Mesenchymal stem cell (in vitro differentiated cells and primary cell): ENCODE measurements around the gene SEC23A.
"Not testable (repeated sequence)": the region's sequence is repeated elsewhere in the genome, so short reads cannot be mapped to it uniquely, and the experiment has no call there.

ENCODE experiments used
- DNase-seq: peaks from one replicate; pipeline ENCODE4 v3.0.0-alpha.2; 2013
- H2AFZ ChIP-seq: one replicate; pipeline ENCODE4 v1.6.1; 2013; ENCODE audit warnings: low read depth, mild to moderate bottlenecking, control low read depth, inconsistent platforms, low read length, moderate library complexity
- H2AK5ac ChIP-seq: 2 replicates; pipeline ENCODE4 v1.6.1; 2013; ENCODE audit warnings: low read length, moderate library complexity, mild to moderate bottlenecking, inconsistent platforms; ENCODE audit not compliant: severe bottlenecking
- H2BK120ac ChIP-seq: one replicate; pipeline ENCODE4 v1.6.1; 2013; ENCODE audit warnings: low read depth, mild to moderate bottlenecking, inconsistent platforms, low read length, moderate library complexity
- H2BK12ac ChIP-seq, 2 experiments: one replicate each; pipeline ENCODE4 v1.6.1; 2013; ENCODE audit warnings: inconsistent platforms in 2 of 2, low read length in 2 of 2, mild to moderate bottlenecking in 2 of 2, moderate library complexity in 2 of 2, control low read depth in 1 of 2
- H2BK15ac ChIP-seq: one replicate; pipeline ENCODE4 v1.6.1; 2013; ENCODE audit warnings: mild to moderate bottlenecking, low read depth, inconsistent platforms; ENCODE audit not compliant: poor library complexity, severe bottlenecking
- H2BK5ac ChIP-seq: 2 replicates; pipeline ENCODE4 v1.6.1; 2013; ENCODE audit warnings: low read depth, mild to moderate bottlenecking, low read length, control low read depth, inconsistent platforms; ENCODE audit not compliant: poor library complexity, severe bottlenecking
- H3K14ac ChIP-seq, 2 experiments: one replicate each; pipeline ENCODE4 v1.6.1; 2013; ENCODE audit warnings: inconsistent platforms in 2 of 2, low read length in 2 of 2, control low read depth in 1 of 2, mild to moderate bottlenecking in 1 of 2, moderate library complexity in 1 of 2
- H3K18ac ChIP-seq, 2 experiments: one replicate each; pipeline ENCODE4 v1.6.1; 2013; ENCODE audit warnings: inconsistent platforms in 2 of 2, low read length in 2 of 2, control low read depth in 1 of 2, low read depth in 1 of 2, mild to moderate bottlenecking in 1 of 2
- H3K23ac ChIP-seq, 2 experiments: one replicate each; pipeline ENCODE4 v1.6.1; 2013; ENCODE audit warnings: inconsistent platforms in 2 of 2, low read length in 2 of 2, mild to moderate bottlenecking in 2 of 2, moderate library complexity in 2 of 2, control low read depth in 1 of 2
- H3K27ac ChIP-seq: 2 replicates; pipeline ENCODE4 v1.5.1; 2013; ENCODE audit warnings: mild to moderate bottlenecking, moderate library complexity, low read length, control low read depth, inconsistent platforms; ENCODE audit not compliant: poor library complexity, severe bottlenecking
- H3K27me3 ChIP-seq, 2 experiments: 2 replicates each; pipeline versions ENCODE4 v1.6.1 to v1.7.0; 2013; ENCODE audit warnings: low read length in 2 of 2, mild to moderate bottlenecking in 2 of 2, moderate library complexity in 2 of 2, control low read depth in 1 of 2, inconsistent platforms in 1 of 2; ENCODE audit not compliant: control insufficient read depth in 1 of 2, insufficient read depth in 1 of 2
- H3K36me3 ChIP-seq, 2 experiments: 2 replicates each; pipeline versions ENCODE4 v1.6.1 to v1.7.0; 2013; ENCODE audit warnings: low read length in 2 of 2, control low read depth in 1 of 2, inconsistent platforms in 1 of 2, low read depth in 1 of 2, mild to moderate bottlenecking in 1 of 2; ENCODE audit not compliant: insufficient read depth in 2 of 2, control insufficient read depth in 1 of 2
- H3K4ac ChIP-seq, 2 experiments: one replicate each; pipeline ENCODE4 v1.6.1; 2013; ENCODE audit warnings: inconsistent platforms in 2 of 2, low read length in 2 of 2, mild to moderate bottlenecking in 2 of 2, moderate library complexity in 2 of 2, control low read depth in 1 of 2, low read depth in 1 of 2
- H3K4me1 ChIP-seq: 2 replicates; pipeline ENCODE4 v1.6.1; 2013; ENCODE audit warnings: low read depth, low read length, control low read depth; ENCODE audit not compliant: control insufficient read depth, insufficient read depth
- H3K4me2 ChIP-seq: 2 replicates; pipeline ENCODE4 v1.6.1; 2013; ENCODE audit warnings: low read length, mild to moderate bottlenecking, inconsistent platforms; ENCODE audit not compliant: poor library complexity, severe bottlenecking
- H3K4me3 ChIP-seq, 2 experiments: 2 replicates each; pipeline versions ENCODE4 v1.5.1 to v1.7.0; 2013; ENCODE audit warnings: low read length in 2 of 2, mild to moderate bottlenecking in 2 of 2, control low read depth in 1 of 2, low read depth in 1 of 2; ENCODE audit not compliant: insufficient read depth in 1 of 2
- H3K79me1 ChIP-seq: replicated peaks from 2 replicates; pipeline ENCODE4 v1.6.1; 2013; ENCODE audit warnings: mild to moderate bottlenecking, control low read depth, low read length, inconsistent platforms; ENCODE audit not compliant: poor library complexity, severe bottlenecking
- H3K9ac ChIP-seq: 2 replicates; pipeline ENCODE4 v1.7.0; 2013; ENCODE audit warnings: mild to moderate bottlenecking, low read length, moderate library complexity
- H3K9me3 ChIP-seq: 2 replicates; pipeline ENCODE4 v1.7.0; 2013; ENCODE audit warnings: mild to moderate bottlenecking, low read length; ENCODE audit not compliant: control insufficient read depth
- H4K8ac ChIP-seq: one replicate; pipeline ENCODE4 v1.6.1; 2013; ENCODE audit warnings: inconsistent platforms, mild to moderate bottlenecking, low read length, moderate library complexity
- H4K91ac ChIP-seq: one replicate; pipeline ENCODE4 v1.6.1; 2013; ENCODE audit warnings: mild to moderate bottlenecking, low read length, inconsistent platforms
- WGBS: methylation state at CpG from one replicate; pipeline ENCODE4 v1.1.7; 2013; ENCODE audit warnings: mixed read lengths; 5-methylcytosine and 5-hydroxymethylcytosine counted together

The SEC23A gene

GRCh38 chr14:39080886-39081285 is 22.1 kb downstream of the SEC23A start:
- no peaks in the 10 kb centered on the region for H3K4me1 ChIP-seq
- no peak overlapping the region for H3K4ac ChIP-seq
- H3K9ac ChIP-seq, result no peak overlapping the region
- H2BK120ac ChIP-seq, result no peak overlapping the region
- H3K4me3 ChIP-seq, result no peak overlapping the region
- H3K36me3 ChIP-seq, result peaks cover 26 to 85% of the 10 kb centered on the region in 2 experiments
- H2AFZ ChIP-seq, result no peak overlapping the region
- no peak overlapping the region for H4K8ac ChIP-seq
- no peak overlapping the region for H3K4me2 ChIP-seq
- H3K9me3 ChIP-seq, result no peaks in the 10 kb centered on the region
- no peak overlapping the region for H3K27ac ChIP-seq
- H2AK5ac ChIP-seq, result no peak overlapping the region
- no peak overlapping the region for H3K23ac ChIP-seq
- H2BK5ac ChIP-seq, result no peak overlapping the region
- 100% methylated on average over 1 of the region's 1 CpG for WGBS
- H3K27me3 ChIP-seq, result no peaks in the 10 kb centered on the region
- H4K91ac ChIP-seq, result no peak overlapping the region
- peaks cover 13% of the 10 kb centered on the region for H3K79me1 ChIP-seq
- H3K14ac ChIP-seq, result no peak overlapping the region
- H2BK12ac ChIP-seq, result no peak overlapping the region
- no peak for DNase-seq
- no peak overlapping the region for H2BK15ac ChIP-seq
- H3K18ac ChIP-seq, result no peak overlapping the region

GRCh38 chr14:39071096-39071495 is 31.9 kb downstream of the SEC23A start:
- Histone ChIP-seq H2AK5ac (no peak overlapping the region), H3K27ac (no peak overlapping the region), H3K4me2 (no peak overlapping the region), H3K4ac (no peak overlapping the region), H3K9ac (no peak overlapping the region), H2BK120ac (no peak overlapping the region), H2BK5ac (no peak overlapping the region), H3K36me3 (peaks cover 27 to 92% of the 10 kb centered on the region in 2 experiments), H3K9me3 (no peaks in the 10 kb centered on the region), H3K18ac (no peak overlapping the region), H2BK12ac (no peak overlapping the region), H3K23ac (no peak overlapping the region), H2BK15ac (no peak overlapping the region), H3K27me3 (no peaks in the 10 kb centered on the region), H3K4me1 (no peaks in the 10 kb centered on the region), H3K4me3 (no peak overlapping the region), H2AFZ (no peak overlapping the region), H3K79me1 (peaks cover 13% of the 10 kb centered on the region), H4K8ac (no peak overlapping the region), H3K14ac (no peak overlapping the region), H4K91ac (no peak overlapping the region)
- 97% methylated on average over 2 of the region's 2 CpGs for WGBS
- DNase-seq, result no peak

- no peak overlapping the region for H2BK5ac ChIP-seq
- H2BK120ac ChIP-seq, result no peak overlapping the region
- no peaks in the 10 kb centered on the region for H3K9me3 ChIP-seq
- H2BK15ac ChIP-seq, result no peak overlapping the region
- no peak overlapping the region for H3K9ac ChIP-seq
- H3K4me2 ChIP-seq, result no peak overlapping the region
- no peak for DNase-seq
- H2AK5ac ChIP-seq, result no peak overlapping the region
- H2BK12ac ChIP-seq, result no peak overlapping the region
- no peak overlapping the region for H3K27ac ChIP-seq
- H3K23ac ChIP-seq, result no peak overlapping the region
- H2AFZ ChIP-seq, result no peak overlapping the region
- no peak overlapping the region for H4K8ac ChIP-seq
- H4K91ac ChIP-seq, result no peak overlapping the region
- no peak overlapping the region for H3K4ac ChIP-seq
- no peak overlapping the region for H3K4me3 ChIP-seq
- peaks cover 27 to 90% of the 10 kb centered on the region in 2 experiments for H3K36me3 ChIP-seq
- H3K79me1 ChIP-seq, result peaks cover 16% of the 10 kb centered on the region
- no peak overlapping the region for H3K18ac ChIP-seq
- 100% methylated on average over 2 of the region's 5 CpGs for WGBS
- H3K27me3 ChIP-seq, result no peaks in the 10 kb centered on the region
- H3K14ac ChIP-seq, result no peak overlapping the region
- H3K4me1 ChIP-seq, result no peaks in the 10 kb centered on the region
Measured at GRCh38 chr14:39069923-39070322, 33.1 kb downstream of the SEC23A start.

- H3K4ac ChIP-seq, H3K4me3 ChIP-seq, H2BK12ac ChIP-seq, DNase-seq, H3K27me3 ChIP-seq, H4K91ac ChIP-seq, H4K8ac ChIP-seq, H2BK5ac ChIP-seq, H2BK15ac ChIP-seq, H3K23ac ChIP-seq, H3K14ac ChIP-seq, H2BK120ac ChIP-seq, H2AK5ac ChIP-seq, H3K4me1 ChIP-seq, H3K4me2 ChIP-seq, H3K27ac ChIP-seq, H3K18ac ChIP-seq, H3K9ac ChIP-seq, H2AFZ ChIP-seq, H3K9me3 ChIP-seq: not testable (repeated sequence)
- Histone ChIP-seq H3K79me1 (peaks cover 16% of the 10 kb centered on the region), H3K36me3 (peaks cover 27 to 91% of the 10 kb centered on the region in 2 experiments)
- 99% methylated on average over 7 of the region's 7 CpGs for whole genome bisulfite sequencing
Measured at GRCh38 chr14:39069169-39069805, 33.7 kb downstream of the SEC23A start.
